K562 (cell line): ENCODE measurements around the gene ACAP2. TPM values are rescaled to one million over a fixed set of nuclear protein-coding genes. Genes with fewer than 3 reads are reported as not detected.

ENCODE experiments used
- AFF4 ChIP-seq: sonication (generic); formaldehyde crosslinking; IDR thresholded peaks from 2 replicates; pipeline ENCODE4 v1.8.0; 2023; ENCODE audit warnings: mild to moderate bottlenecking, missing genetic modification reagents
- CHCHD3 ChIP-seq: fragments of 250-450 bp; sonication (Bioruptor Pico); IDR thresholded peaks from 2 replicates; pipeline ENCODE4 v2.1.2; 2022; ENCODE audit warnings: mild to moderate bottlenecking
- DDX20 ChIP-seq: fragments of 450-650 bp; IDR thresholded peaks from 2 replicates; pipeline ENCODE4 v1.6.1; 2016; ENCODE audit warnings: missing genetic modification characterization, low read depth, mild to moderate bottlenecking, missing compliant biosample characterization, moderate library complexity
- DEAF1 ChIP-seq: fragments of 450-650 bp; formaldehyde crosslinking; IDR thresholded peaks from 2 replicates; pipeline ENCODE4 v1.4.0; 2020; ENCODE audit warnings: mild to moderate bottlenecking, moderate library complexity
- EWSR1 ChIP-seq: fragments of 450-650 bp; IDR thresholded peaks from 2 replicates; pipeline ENCODE4 v1.6.1; 2018; ENCODE audit warnings: borderline replicate concordance, mild to moderate bottlenecking, low read depth, moderate library complexity; ENCODE audit not compliant: partially characterized antibody
- FIP1L1 ChIP-seq: fragments of 200-400 bp; formaldehyde crosslinking; IDR thresholded peaks from 2 replicates; pipeline ENCODE4 v1.6.1; 2018; ENCODE audit warnings: mild to moderate bottlenecking, low read depth, low read length; ENCODE audit not compliant: poor library complexity, severe bottlenecking
- HCFC1 ChIP-seq: IDR thresholded peaks from 2 replicates; pipeline ENCODE4 v1.6.1; 2012; ENCODE audit warnings: low read depth, low read length, improper control_type of control experiment
- MAFF ChIP-seq: IDR thresholded peaks from 2 replicates; pipeline ENCODE4 v1.6.1; 2012; ENCODE audit warnings: low read length, improper control_type of control experiment
- MCM2 ChIP-seq: fragments of 450-650 bp; IDR thresholded peaks from 2 replicates; pipeline ENCODE4 v1.6.1; 2017; ENCODE audit warnings: low read depth, mild to moderate bottlenecking
- NEUROD1 ChIP-seq: fragments of 150-350 bp; IDR thresholded peaks from 2 replicates; pipeline ENCODE4 v1.6.1; 2014; ENCODE audit warnings: borderline replicate concordance, low read length, low read depth; ENCODE audit not compliant: partially characterized antibody
- PHF8 ChIP-seq: fragments of 200-600 bp; sonication (generic); IDR thresholded peaks from 2 replicates; pipeline ENCODE4 v1.6.1; 2012; ENCODE audit warnings: mixed run types, mild to moderate bottlenecking, inconsistent platforms, low read length, moderate library complexity, borderline replicate concordance
- PTTG1 ChIP-seq: fragments of 450-650 bp; IDR thresholded peaks from 2 replicates; pipeline ENCODE4 v1.6.1; 2016; ENCODE audit warnings: low read depth, mild to moderate bottlenecking, missing genetic modification characterization, missing compliant biosample characterization
- SAFB2 ChIP-seq: fragments of 200-400 bp; formaldehyde crosslinking; IDR thresholded peaks from 2 replicates; pipeline ENCODE4 v1.6.1; 2018; ENCODE audit warnings: borderline replicate concordance, low read length, low read depth, moderate library complexity; ENCODE audit not compliant: severe bottlenecking
- STAT5A ChIP-seq: IDR thresholded peaks from 2 replicates; pipeline ENCODE4 v1.6.1; 2012; ENCODE audit warnings: low read length, inconsistent platforms, borderline replicate concordance
- THRA ChIP-seq: fragments of 450-650 bp; IDR thresholded peaks from 2 replicates; pipeline ENCODE4 v1.6.1; 2017; ENCODE audit warnings: mild to moderate bottlenecking, moderate library complexity
- THRB ChIP-seq: fragments of 450-650 bp; formaldehyde crosslinking; conservative IDR thresholded peaks from 2 replicates; pipeline ENCODE4 v1.4.0; 2022; ENCODE audit warnings: mild to moderate bottlenecking, missing genetic modification characterization
- TSC22D4 ChIP-seq: fragments of 450-650 bp; IDR thresholded peaks from 2 replicates; pipeline ENCODE4 v1.6.1; 2016; ENCODE audit warnings: missing genetic modification characterization, missing biosample characterization, control low read depth
- XRCC4 ChIP-seq: IDR thresholded peaks from one replicate; pipeline ENCODE4 v1.6.1; 2011; ENCODE audit not compliant: insufficient read depth, insufficient read length; ENCODE audit errors: extremely low read depth
- ZNF124 ChIP-seq: sonication (generic); formaldehyde crosslinking; IDR thresholded peaks from 2 replicates; pipeline ENCODE4 v1.8.1; 2022; ENCODE audit warnings: missing genetic modification reagents
- polyA plus RNA-seq, 8 experiments: library from polyadenylated mRNA; depleted of rRNA in 4 of 8; stranded (reverse) in 5 of 8; unstranded in 3 of 8; fragments of >200 nt; fragmentation: Nextera tagmentation in 2 of 8; fragmentation: Illumina TruSeq in 1 of 8; extraction: Ambion mirVana in 2 of 8; extraction: Trizol in 1 of 8; gene quantifications; 2 replicates each; pipeline versions ENCODE4 v1.2.1 to v1.2.3, GENCODE V29; 2011 to 2014; ENCODE audit warnings: inconsistent platforms in 1 of 8, missing spikeins in 1 of 8
- total RNA-seq, 7 experiments: library from RNA; depleted of rRNA in 6 of 7; stranded (reverse); fragments of >200 nt in 6 of 7; fragmentation: Illumina TruSeq in 2 of 7; extraction: Trizol in 2 of 7; gene quantifications; 2 replicates each; pipeline versions ENCODE4 v1.2.1 to v1.2.3, GENCODE V29; 2011 to 2021; ENCODE audit warnings: low replicate concordance in 1 of 7

ACAP2 gene
- total and polyA plus RNA-seq, 9 of the 15 experiments (the other 6 are each of a cell fraction or from before 2014, with no cell fraction given), result 10.6 to 52.7 (median 34.4) TPM

- TF ChIP-seq DEAF1 (CRISPR knock-in tag), result no peak
- peak; percentile 45 for TF ChIP-seq SAFB2
- no peak; the same call in 1 of the 2 replicates for TF ChIP-seq HCFC1
- TF ChIP-seq THRA, result no peak
- no peak for TF ChIP-seq CHCHD3 (CRISPR knock-in tag)
- no peak for TF ChIP-seq TSC22D4 (tag)
- no peak for TF ChIP-seq MCM2
- no peak for TF ChIP-seq XRCC4
- no peak for TF ChIP-seq THRB (CRISPR knock-in tag)
- no peak for TF ChIP-seq MAFF
- peak; percentile 87; the same call in 1 of the 2 replicates for TF ChIP-seq PHF8
- TF ChIP-seq FIP1L1, result peak; percentile 67
- no peak for TF ChIP-seq ZNF124
- no peak for TF ChIP-seq DDX20 (tag)
- peak; percentile 99 for TF ChIP-seq NEUROD1
- TF ChIP-seq STAT5A, result no peak
- TF ChIP-seq PTTG1 (tag), result no peak
- no peak for TF ChIP-seq EWSR1
- TF ChIP-seq AFF4, result no peak
Measured at GRCh38 chr3:195442573-195443390, at the start of gene ACAP2 (continued).
